22Rv1 (cell line): ENCODE data around the gene RASL10B.

Experiments used
- ZFX ChIP-seq: fragments of 450-650 bp; IDR thresholded peaks from 2 replicates; pipeline ENCODE4 v1.6.1; 2017; ENCODE audit warnings: antibody characterized with exemption, borderline replicate concordance
- TF ChIP-seq, protein P1 (sequence below): fragments of 450-650 bp; IDR thresholded peaks from 2 replicates; pipeline ENCODE4 v1.5.1; 2017; ENCODE audit warnings: mild to moderate bottlenecking

DNA sequence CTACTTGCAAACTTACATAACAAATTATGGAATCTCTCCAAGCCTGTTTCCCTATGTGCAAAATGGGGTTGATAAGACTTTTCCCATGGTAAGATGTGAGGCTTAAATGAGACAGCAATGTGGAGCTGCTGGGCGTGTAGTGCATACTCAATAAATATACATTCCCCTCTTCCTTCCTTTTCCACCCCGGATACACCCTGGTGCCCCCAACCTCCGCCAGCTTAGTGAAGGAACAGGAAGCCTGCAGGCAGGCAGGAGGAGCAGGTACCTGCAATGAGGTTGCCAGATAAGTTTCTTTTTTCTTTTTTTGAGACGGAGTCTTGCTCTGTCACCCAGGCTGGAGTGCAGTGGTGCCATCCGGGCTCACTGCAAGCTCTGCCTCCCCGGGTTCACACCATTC is 44.1 kb downstream of the RASL10B start:
- TF ChIP-seq, protein P1, sequence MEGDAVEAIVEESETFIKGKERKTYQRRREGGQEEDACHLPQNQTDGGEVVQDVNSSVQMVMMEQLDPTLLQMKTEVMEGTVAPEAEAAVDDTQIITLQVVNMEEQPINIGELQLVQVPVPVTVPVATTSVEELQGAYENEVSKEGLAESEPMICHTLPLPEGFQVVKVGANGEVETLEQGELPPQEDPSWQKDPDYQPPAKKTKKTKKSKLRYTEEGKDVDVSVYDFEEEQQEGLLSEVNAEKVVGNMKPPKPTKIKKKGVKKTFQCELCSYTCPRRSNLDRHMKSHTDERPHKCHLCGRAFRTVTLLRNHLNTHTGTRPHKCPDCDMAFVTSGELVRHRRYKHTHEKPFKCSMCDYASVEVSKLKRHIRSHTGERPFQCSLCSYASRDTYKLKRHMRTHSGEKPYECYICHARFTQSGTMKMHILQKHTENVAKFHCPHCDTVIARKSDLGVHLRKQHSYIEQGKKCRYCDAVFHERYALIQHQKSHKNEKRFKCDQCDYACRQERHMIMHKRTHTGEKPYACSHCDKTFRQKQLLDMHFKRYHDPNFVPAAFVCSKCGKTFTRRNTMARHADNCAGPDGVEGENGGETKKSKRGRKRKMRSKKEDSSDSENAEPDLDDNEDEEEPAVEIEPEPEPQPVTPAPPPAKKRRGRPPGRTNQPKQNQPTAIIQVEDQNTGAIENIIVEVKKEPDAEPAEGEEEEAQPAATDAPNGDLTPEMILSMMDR, result no peak
- no peak for TF ChIP-seq ZFX
